Activated CD4-positive, CD25-positive, alpha-beta regulatory T cell treated with anti-CD3 and anti-CD28 coated beads, Interleukin-2, amount 50 U/mL, for 16 hours (primary cell): Measurements from ENCODE around the gene RASSF1.
"Not testable (repeated sequence)": the region's sequence is repeated elsewhere in the genome, so short reads cannot be mapped to it uniquely, and the experiment has no call there.

Experiments
- DNase-seq: peaks from one replicate; pipeline ENCODE4 v3.0.0-alpha.2; 2020; ENCODE audit warnings: low read depth, low spot score

The RASSF1 gene

GRCh38 chr3:50286322-50287227 is 54.1 kb downstream of the RASSF1 start:
- DNase-seq: no peak

GRCh38 chr3:50284121-50284520 is 56.5 kb downstream of the RASSF1 start:
- not testable (repeated sequence) for DNase-seq
